Spleen (tissue), 7 donors: ENCODE results near the gene KLHDC4.

Source experiments
- POLR2A ChIP-seq, 3 donors: fragments of 450-650 bp; IDR thresholded peaks; one replicate each; pipeline ENCODE4 v1.5.1; 2017; ENCODE audit warnings: antibody characterized with exemption in 3 of 3, mild to moderate bottlenecking in 1 of 3
- TF ChIP-seq, protein P1 (sequence below), 11 experiments: fragments of 200-600 bp in 7 of 11; fragments of 450-650 bp in 4 of 11; sonication (generic) in 4 of 11; IDR thresholded peaks in 8 of 11; conservative IDR thresholded peaks in 3 of 11; 1 replicate in 7 of 11; 2 replicates in 4 of 11; pipeline versions ENCODE4 v1.4.0 to v1.8.0; 2016 to 2021; ENCODE audit warnings: antibody characterized with exemption in 11 of 11, inconsistent platforms in 4 of 11, mild to moderate bottlenecking in 1 of 11
- donor health status: DM: no; HTN: no; CAD: no; lungs with moderate emphysema.
- donor health status: DM: no; HTN: no; CAD: no.
- donor health status: DM: no; HTN: no; CAD: no.

DNA sequence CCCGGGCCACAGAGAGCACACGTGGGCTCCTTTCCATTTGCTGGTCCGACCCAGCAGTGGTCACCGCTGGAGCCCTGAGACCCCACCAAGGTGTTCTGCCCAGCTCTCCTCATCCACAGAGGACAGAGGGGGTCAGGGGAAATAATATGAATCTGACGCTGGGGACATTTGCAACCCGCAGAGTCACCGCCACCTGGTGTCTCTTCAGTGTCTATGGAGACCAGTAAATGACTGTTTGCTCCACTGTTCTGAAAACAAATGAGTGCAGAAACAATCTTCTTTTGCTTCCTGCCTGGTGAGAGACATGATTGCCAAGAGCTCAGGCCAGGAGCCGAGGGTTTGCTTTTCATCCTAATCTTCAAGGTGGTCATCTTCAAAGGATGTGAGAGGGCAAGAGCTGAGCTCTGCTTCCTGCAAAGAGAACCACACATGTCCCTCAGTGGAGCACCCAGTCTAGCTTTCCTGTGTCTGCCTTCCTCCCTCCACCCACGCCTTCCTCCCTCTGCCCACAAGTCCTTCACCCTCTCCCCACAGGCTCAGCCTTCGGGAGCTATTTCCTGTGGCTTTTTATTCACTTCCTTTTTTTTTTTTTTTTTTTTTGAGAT, 14.7 kb upstream of the KLHDC4 start:
- TF ChIP-seq, protein P1, sequence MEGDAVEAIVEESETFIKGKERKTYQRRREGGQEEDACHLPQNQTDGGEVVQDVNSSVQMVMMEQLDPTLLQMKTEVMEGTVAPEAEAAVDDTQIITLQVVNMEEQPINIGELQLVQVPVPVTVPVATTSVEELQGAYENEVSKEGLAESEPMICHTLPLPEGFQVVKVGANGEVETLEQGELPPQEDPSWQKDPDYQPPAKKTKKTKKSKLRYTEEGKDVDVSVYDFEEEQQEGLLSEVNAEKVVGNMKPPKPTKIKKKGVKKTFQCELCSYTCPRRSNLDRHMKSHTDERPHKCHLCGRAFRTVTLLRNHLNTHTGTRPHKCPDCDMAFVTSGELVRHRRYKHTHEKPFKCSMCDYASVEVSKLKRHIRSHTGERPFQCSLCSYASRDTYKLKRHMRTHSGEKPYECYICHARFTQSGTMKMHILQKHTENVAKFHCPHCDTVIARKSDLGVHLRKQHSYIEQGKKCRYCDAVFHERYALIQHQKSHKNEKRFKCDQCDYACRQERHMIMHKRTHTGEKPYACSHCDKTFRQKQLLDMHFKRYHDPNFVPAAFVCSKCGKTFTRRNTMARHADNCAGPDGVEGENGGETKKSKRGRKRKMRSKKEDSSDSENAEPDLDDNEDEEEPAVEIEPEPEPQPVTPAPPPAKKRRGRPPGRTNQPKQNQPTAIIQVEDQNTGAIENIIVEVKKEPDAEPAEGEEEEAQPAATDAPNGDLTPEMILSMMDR (IDR thresholded peaks at IDR 0.05 in 8 of 11, conservative IDR thresholded peaks at IDR 0.05 in 3 of 11), result no peak
- no peak for TF ChIP-seq POLR2A (IDR thresholded peaks at IDR 0.05)
